GM21390 (cell line): ENCODE results near the gene THAP11.
"Not testable (repeated sequence)": the region's sequence is repeated elsewhere in the genome, so short reads cannot be mapped to it uniquely, and the experiment has no call there.

Source experiments
- ATAC-seq: cut with Tn5 transposase; IDR thresholded peaks from one replicate; pipeline ENCODE4 v1.9.1; 2021; ENCODE audit not compliant: unreplicated experiment

Gene THAP11

DNA sequence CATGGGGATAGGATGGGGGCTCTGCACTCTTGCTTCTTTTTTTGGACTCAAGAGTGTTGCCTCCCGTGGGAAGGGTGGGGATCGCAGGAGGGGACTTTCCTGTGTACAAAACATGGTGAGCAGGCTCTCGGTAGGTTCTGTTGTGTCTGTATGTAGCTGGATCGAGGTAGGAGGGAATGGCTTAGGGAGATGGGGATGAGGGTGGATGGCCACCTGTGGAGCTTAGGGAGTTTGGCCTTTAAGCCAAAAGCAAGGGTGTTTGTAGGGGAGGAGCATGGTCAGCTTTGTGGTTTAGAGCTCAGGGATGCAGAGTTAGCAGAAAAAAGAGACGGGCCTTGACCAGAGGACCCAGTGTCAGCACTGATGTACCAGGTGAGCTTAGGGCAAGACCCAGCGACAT is 19.8 kb downstream of the THAP11 start:
- ATAC-seq, result no peak

DNA sequence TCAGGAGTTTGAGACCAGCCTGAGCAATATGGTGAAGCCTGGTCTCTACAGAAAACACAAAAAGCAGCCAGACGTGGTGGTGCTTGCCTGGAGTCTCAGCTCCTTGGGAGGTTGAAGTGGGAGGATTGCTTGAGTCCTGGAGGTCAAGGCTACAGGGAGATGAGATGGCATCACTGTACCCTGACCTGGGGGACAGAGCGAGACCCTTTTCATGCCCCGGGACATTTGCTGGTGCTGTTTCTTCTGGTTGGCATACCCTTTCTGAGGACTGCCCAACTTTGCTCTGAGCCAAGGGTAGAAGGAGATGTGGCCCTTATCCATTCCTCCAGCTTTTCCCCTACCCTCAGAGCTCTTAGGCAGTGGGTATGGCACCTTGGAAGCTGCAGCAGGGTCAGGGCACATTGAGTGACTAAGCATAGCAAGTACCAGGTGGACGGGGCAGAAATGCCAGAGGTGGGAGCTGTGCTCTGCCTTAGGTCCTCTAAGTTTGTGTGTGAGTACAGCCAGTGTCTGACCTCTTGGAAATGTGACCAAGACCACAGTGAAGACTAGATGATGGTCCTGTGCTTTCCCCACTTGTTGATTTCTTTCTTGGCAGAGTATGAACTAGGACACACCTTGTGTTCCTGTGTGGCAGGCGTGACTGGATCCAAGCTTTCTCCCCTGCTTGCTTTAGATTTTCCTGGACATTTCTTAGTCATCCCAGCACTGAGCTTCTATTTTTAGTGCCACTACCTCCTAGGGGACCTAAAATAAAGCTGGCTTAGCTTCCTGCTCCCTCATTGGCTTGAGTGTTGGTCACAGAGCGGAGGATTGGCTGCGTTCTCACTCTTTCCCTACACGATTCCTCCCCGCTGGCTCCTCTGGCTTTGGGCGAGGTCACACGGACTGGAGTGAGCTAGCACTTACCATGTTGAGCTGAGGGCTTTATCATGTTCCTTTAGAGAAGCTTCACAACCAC is 20.8 kb downstream of the THAP11 start:
- ATAC-seq, result no peak

DNA sequence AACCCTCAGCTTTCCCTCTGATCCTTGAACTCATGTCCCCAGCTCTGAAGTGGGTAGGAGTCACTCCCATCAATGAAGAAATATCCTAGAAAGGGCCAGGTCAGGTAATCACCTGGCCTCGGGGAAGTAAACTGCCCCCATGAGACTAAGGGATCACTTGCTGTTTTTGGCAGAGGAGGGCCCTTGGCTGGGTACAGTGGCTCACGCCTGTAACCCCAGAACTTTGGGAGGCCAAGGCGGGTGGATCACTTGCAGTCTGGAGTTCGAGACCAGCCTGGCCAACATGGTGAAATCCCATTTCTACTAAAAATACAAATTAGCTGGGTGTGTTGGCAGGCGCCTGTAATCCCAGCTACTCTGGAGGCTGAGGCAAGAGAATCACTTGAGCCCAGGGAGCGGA is 21.9 kb downstream of the THAP11 start:
- not testable (repeated sequence) for ATAC-seq

DNA sequence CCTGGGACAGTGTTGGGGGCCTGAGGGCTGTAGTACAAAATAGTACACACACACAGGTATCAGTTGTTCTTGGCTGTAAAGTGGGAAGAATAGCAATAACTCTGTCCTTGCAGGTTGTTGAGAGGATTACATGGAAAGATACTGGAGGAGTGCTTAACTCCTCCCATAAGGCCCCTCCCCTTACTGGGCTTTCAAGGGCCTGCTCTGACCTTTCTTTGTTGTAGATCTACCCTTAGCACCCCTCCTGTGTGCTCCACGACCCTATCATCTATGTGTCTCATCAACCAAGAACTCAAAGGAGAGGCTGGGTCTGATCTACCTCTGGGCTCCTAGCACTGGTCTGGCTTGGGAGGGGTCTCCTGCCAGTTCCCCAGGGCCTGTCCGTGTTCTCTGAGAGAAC is 22.5 kb downstream of the THAP11 start:
- ATAC-seq, result no peak

DNA sequence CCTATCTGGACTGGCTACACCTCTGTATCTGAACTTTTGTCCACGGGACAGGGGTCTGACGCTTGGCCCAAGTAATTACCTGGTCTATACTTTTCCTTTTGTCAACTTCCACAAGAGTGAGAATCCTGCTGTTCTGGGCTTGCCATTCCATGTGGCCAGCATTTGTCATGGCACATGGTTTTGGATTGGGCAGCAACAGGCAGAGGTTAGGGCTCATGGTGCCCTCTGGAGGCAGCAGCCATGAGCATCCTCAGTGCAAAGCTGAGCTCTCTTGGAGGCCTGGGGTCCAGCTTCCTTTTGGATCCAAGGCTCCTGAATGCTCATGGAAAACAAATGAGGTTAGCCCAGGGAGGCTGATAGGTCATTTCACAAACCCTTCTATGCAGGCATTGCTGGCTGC is 23.2 kb downstream of the THAP11 start:
- no peak for ATAC-seq

DNA sequence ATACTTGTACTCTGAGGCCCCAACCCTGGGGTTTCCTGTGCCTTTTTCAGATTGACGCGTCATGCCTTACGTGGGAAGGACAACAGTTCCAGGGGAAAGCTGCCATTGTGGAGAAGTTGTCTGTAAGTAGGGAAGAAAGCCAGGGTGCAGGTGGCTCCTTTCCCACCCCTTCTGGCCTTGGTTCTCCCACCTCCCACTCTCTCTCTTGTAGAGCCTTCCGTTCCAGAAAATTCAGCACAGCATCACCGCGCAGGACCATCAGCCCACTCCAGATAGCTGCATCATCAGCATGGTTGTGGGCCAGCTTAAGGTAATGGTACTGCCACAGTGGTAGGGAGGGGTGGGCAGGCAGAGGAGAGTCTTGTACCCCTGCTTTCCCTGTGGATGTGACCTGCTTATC is 26.2 kb downstream of the THAP11 start:
- no peak for ATAC-seq

DNA sequence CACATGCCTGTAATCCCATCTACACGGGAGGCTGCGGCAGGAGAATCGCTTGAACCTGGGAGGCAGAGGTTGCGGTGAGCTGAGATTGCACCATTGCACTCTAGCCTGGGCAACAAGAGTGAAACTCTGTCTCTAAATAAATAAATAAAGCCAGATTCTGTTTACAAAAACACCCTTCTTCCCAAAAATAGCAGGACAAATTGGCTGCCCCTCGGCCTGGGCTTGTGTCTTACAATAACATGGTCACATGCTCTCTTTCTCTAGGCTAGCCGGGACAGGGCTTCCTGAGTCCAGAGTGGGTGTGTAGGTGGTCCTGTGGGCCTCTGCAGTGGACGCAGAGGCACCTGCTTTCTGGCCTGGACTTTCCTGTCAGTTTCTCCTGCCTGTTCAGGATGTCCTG is 27.5 kb downstream of the THAP11 start:
- ATAC-seq, result no peak

DNA sequence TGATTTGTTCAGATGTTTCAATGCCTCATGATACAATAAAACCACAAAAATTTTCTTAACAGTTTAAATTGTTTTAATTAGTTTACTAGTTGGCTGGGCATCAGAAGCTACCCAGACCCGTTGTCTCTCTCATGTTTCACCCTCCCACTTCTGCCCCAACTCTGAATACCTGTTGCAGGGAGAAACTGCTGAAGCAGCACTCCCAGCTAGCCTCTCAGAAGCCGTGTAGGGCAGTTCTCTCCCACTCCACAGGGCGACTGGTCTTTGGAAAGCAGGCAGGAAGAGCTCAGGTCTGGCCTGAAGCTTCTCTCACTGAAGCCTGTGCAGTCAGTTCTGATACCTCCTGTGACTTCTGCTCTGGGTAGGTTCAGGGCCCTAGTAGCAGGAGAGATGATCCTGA is 29.1 kb downstream of the THAP11 start:
- no peak for ATAC-seq

DNA sequence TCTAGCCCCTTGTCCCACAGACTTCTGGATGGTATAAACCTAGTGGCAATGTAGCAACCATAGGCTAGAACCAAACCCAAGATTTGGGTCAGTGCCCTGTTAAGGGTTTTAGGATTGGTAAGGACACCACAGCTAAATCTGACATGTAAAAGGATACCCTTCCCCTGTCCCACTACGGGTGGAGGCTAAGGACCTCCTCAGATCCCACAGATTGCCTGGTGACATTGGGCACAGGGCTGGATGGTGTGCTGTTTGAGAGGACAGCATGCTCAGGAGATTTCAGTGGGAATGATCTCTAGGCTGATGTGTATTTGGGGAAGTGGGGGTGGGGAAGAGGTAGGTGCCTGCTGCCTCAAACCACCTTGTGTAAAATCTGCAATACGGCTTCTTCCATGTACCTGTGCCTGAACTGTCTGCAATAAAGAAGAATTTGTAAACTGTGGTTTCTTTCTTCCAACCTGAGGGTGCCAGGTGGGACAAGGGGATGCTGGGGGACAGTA is 30.1 kb downstream of the THAP11 start:
- ATAC-seq, result no peak

DNA sequence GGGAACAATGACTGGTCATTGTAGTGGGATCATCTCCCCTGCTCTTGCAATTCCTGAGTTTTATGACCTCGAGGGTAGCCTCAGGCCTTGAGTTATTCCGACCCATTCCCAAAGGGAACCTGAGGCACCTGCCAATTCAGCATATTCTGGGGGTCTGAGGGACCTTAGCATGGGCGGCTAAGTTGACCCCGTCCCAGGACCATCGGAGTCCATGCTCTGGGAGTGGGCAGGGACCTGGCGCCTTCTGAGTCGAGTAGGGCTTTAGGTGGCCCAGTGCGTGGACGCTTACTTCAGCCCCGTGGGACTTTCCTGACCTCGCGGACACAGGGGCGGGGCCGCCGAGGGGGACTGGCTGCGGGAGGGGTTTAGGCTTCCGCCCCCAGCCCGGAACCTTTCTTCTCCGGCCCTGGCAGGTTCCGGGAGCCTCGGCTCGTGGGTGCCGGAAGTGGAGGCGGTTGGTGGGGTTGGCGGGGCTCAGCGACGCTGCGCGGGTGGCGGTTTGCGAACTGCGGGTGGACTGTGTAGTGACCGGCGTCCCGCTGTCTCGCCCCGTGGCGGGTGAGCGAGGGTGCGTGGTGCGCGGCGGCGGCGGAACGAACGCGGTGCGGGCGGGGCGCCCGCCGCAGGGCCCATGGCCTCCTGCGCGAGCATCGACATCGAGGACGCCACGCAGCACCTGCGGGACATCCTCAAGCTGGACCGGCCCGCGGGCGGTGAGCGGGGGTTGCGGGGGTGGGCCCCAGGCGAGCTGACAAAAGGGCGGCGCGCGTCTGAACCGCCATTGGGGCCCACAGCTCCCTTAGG is 30.7 kb downstream of the THAP11 start, which contains the start of gene EDC4:
Gene EDC4, plus strand, starts transcription at position 422 of the 804 bp plus-strand sequence. Its CDS starts 210 bp downstream, at position 632.
- no peak for ATAC-seq

DNA sequence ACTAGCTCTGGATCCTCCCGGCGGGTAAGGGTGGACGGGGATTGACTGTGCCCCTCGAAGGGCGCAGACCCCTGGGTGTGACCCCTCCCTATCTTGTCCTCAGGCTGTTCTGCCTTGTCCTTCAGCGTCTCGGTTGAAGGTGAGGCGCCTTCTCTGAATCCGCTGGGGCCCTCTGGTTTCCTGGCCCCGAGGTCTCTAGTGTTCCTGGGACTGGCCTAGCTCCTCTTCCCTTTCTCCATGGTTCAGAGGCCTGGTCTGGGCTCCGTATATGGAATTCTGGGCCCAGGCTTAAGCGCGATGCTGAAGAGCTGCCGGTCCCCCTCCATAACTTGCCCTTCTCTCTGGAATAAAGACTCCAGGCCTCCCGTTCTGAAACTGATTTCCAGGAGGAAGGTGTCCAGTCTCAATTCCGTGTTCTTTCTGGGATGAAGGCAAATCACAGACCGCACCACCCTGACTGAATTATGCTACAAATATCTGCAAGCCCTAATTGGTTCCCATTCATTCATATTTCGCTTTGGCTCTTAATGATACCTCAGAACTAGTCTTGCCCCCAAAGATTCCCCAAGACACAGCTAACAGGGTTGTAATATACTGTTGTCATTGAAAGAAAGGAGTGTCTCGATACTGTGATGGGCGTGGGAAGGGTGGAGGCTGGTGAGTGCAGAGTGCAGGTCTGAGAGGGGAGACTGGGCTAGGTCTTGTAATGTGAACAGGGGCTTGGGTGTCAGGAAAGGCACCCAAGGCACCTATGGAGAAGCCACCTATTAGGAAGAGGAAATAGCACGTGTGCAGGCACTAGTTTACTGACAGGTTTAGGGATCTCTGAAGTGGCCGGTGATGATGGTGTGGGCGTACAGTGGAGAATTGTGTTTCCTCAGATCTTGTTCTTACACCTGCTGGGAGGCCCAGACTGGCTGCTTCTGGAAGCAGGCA is 31.6 kb downstream of the THAP11 start:
- no peak for ATAC-seq

DNA sequence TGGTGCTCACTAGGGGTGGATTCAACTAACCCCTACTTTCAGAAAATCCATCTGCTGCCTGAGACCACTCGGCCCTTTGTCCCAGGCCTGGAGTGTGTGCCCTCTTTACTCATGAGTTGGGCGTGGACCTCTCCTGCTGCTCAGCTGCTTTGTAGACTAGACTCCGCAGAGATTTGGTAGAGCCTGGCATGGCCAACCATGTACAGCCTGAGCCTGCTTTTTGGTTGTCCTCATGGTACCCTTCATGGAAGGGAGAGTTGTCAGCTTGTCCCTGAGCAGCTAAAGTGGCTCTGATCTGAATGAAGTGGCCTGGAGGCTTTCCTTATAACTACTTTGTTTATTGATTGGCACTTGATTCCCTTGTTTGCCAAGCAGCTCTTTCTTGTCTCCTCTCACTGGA is 32.3 kb downstream of the THAP11 start:
- no peak for ATAC-seq

DNA sequence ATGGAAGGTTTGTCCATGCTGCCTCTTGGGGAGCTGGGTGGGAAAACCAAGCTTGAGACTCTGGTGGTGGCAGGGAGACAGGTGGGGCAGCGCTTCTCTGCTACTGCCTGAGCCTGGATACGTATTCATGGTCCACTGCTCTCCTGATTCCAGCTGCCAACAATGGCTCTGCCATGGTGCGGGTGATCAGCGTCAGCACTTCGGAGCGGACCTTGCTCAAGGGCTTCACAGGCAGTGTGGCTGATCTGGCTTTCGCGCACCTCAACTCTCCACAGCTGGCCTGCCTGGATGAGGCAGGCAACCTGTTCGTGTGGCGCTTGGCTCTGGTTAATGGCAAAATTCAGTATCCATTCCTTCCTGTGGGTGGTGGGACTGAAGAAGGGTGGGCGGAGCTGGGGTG is 34.9 kb downstream of the THAP11 start:
- no peak for ATAC-seq

DNA sequence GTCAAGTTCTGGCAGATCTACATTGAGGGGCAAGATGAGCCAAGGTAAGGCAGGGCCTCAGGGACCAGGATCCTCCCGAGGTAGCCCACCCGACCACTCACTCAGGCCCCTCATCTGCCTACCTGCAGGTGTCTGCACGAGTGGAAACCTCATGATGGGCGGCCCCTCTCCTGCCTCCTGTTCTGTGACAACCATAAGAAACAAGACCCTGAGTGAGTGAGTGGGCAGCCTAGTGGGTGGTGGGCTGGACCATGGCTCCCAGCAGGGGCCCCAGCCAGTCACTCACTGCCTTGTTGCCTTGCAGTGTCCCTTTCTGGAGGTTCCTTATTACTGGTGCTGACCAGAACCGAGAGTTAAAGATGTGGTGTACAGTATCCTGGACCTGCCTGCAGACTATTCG is 36.1 kb downstream of the THAP11 start:
- no peak for ATAC-seq

DNA sequence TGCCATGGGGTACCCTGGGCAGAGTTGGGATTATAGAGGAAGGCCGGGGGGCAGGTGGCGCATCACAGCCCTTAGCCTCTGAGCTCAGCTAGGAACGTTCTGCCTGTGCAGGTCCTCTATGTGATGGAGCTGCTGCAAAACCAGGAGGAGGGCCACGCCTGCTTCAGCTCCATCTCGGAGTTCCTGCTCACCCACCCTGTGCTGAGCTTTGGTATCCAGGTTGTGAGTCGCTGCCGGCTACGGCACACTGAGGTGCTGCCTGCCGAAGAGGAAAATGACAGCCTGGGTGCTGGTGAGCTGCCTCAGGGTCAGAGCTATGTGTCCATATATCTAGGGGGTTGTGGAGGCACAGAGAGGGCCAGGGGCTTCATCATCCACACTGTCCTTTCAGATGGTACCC is 36.7 kb downstream of the THAP11 start:
- no peak for ATAC-seq

DNA sequence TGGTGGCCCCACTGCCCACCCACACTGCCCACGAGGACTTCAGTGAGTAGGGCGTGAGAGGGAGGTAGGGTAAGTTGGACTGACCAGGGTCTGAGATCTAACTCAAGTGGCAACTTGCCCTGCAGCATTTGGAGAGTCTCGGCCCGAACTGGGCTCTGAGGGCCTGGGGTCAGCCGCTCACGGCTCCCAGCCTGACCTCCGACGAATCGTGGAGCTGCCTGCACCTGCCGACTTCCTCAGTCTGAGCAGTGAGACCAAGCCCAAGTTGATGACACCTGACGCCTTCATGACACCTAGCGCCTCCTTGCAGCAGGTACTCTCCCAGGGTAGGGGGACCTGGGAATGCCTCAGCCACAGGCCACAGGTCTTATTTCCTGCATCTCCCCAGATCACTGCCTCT is 37.3 kb downstream of the THAP11 start:
- ATAC-seq, result no peak

DNA sequence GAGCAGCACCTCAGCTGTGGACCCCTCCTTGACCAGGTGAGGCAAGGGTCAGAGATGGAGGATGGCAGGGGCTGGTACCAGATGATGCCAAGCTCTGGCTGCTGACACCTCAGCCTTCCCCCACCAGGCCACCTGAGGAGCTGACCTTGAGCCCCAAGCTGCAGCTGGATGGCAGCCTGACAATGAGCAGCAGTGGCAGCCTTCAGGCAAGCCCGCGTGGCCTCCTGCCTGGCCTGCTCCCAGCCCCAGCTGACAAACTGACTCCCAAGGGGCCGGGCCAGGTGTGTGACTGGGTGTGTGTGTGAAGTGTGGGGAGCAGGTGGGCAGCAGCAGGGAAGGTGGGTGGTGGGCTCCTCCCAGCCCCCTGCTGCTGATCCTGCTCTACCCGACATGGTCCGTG is 37.8 kb downstream of the THAP11 start:
- ATAC-seq, result no peak

DNA sequence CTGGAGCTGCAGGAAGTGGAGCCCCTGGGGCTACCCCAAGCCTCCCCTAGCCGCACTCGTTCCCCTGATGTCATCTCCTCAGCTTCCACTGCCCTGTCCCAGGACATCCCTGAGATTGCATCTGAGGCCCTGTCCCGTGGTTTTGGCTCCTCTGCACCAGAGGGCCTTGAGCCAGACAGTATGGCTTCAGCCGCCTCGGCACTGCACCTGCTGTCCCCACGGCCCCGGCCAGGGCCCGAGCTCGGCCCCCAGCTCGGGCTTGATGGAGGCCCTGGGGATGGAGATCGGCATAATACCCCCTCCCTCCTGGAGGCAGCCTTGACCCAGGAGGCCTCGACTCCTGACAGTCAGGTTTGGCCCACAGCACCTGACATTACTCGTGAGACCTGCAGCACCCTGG is 38.5 kb downstream of the THAP11 start:
- ATAC-seq, result no peak

DNA sequence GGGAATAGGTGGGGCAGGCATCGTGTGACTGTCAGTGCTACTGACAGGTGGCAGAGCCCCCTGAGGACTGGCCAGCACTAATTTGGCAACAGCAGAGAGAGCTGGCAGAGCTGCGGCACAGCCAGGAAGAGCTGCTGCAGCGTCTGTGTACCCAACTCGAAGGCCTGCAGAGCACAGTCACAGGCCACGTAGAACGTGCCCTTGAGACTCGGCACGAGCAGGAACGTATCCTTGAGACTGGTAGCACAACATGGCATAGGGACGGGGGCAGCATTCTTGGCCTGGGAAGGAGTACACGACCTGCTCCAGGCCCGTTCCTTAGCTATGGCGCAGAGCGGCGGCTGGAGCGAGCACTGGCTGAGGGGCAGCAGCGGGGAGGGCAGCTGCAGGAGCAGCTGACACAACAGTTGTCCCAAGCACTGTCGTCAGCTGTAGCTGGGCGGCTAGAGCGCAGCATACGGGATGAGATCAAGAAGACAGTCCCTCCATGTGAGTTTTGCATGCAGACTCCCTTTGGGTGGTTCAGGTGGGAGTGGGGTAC is 39.6 kb downstream of the THAP11 start:
- no peak for ATAC-seq

DNA sequence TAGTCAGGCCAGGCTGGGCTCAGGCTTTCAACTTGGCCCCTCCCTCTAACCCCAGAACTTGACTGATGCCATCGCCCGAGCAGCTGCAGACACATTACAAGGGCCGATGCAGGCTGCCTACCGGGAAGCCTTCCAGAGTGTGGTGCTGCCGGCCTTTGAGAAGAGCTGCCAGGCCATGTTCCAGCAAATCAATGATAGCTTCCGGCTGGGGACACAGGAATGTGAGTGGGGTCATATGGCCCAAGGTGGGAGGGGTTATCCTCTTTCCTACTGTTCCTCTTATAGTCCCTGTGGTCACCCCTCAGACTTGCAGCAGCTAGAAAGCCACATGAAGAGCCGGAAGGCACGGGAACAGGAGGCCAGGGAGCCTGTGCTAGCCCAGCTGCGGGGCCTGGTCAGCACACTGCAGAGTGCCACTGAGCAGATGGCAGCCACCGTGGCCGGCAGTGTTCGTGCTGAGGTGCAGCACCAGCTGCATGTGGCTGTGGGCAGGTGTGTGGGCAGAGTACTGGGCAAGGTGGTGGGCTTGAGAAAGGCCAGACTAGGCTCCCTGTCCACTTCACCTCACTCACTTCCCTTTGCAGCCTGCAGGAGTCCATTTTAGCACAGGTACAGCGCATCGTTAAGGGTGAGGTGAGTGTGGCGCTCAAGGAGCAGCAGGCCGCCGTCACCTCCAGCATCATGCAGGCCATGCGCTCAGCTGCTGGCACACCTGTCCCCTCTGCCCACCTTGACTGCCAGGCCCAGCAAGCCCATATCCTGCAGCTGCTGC is 40.4 kb downstream of the THAP11 start:
- no peak for ATAC-seq
